Panc1 (cell line): ENCODE results near the gene RBM8A. TPM values are rescaled to one million over a fixed set of nuclear protein-coding genes. Genes with fewer than 3 reads are reported as not detected.
A peak's percentile ranks its signal among the peaks of the same experiment; 100 is the strongest.

ENCODE experiments used
- ATAC-seq: fragments of 200-7000 bp; cut with Tn5 transposase; 2 replicates; pipeline ENCODE4 v1.9.1; 2020; ENCODE audit warnings: mild to moderate bottlenecking, moderate library complexity
- BruUV-seq: library from RNA; stranded (reverse); fragments of 400-500 nt; replicated peaks from 2 replicates; lab custom pipeline; 2021; lab: Mats Ljungman, UMichigan
- CTCF ChIA-PET: fragments of 300-600 bp; sonication (Branson Sonifier 250); formaldehyde crosslinking; loops from one replicate; lab custom pipeline; 2022; ENCODE audit warnings: antibody characterized with exemption; lab: Charles Lee
- POLR2A ChIA-PET: fragments of 300-600 bp; sonication (Branson Sonifier 250); formaldehyde crosslinking; loops from one replicate; lab custom pipeline; 2022; ENCODE audit warnings: antibody characterized with exemption; lab: Charles Lee
- DNase-seq: peaks from one replicate; pipeline ENCODE4 v3.0.0-alpha.2; 2010; ENCODE audit warnings: low read depth, low spot score
- H3K27ac ChIP-seq: 2 replicates; pipeline ENCODE4 v1.5.1; 2011; ENCODE audit warnings: mild to moderate bottlenecking, low read length, inconsistent platforms
- H3K27me3 ChIP-seq: fragments of 200-500 bp; sonication (Bioruptor generic); 2 replicates; pipeline ENCODE4 v1.6.0; 2014; ENCODE audit warnings: low read length, inconsistent platforms; ENCODE audit not compliant: control insufficient read depth, insufficient read depth
- H3K36me3 ChIP-seq: fragments of 200-500 bp; sonication (Bioruptor generic); 2 replicates; pipeline ENCODE4 v1.5.1; 2014; ENCODE audit warnings: inconsistent platforms, mild to moderate bottlenecking, low read length, moderate library complexity; ENCODE audit not compliant: control insufficient read depth, insufficient read depth
- H3K4me1 ChIP-seq: 2 replicates; pipeline ENCODE4 v1.5.1; 2011; ENCODE audit warnings: inconsistent platforms, mild to moderate bottlenecking, low read length, moderate library complexity; ENCODE audit not compliant: control insufficient read depth, insufficient read depth
- H3K4me3 ChIP-seq, 2 experiments: 2 replicates each; pipeline ENCODE4 v1.5.1; 2011 to 2012; ENCODE audit warnings: low read depth in 2 of 2, low read length in 2 of 2, mild to moderate bottlenecking in 2 of 2, inconsistent platforms in 1 of 2, moderate library complexity in 1 of 2
- H3K9me3 ChIP-seq: fragments of 200-500 bp; sonication (Bioruptor generic); 2 replicates; pipeline ENCODE4 v1.5.1; 2014; ENCODE audit warnings: low read depth, mild to moderate bottlenecking, inconsistent platforms, low read length, moderate library complexity; ENCODE audit not compliant: control insufficient read depth, insufficient read depth
- POLR2AphosphoS5 ChIP-seq: IDR thresholded peaks from 2 replicates; pipeline ENCODE4 v1.6.1; 2012; ENCODE audit warnings: mild to moderate bottlenecking, low read depth, low read length, moderate library complexity
- SIN3A ChIP-seq: IDR thresholded peaks from 2 replicates; pipeline ENCODE4 v1.6.1; 2012; ENCODE audit warnings: low read depth, mild to moderate bottlenecking, low read length, moderate library complexity, borderline replicate concordance; ENCODE audit not compliant: insufficient read depth
- TCF7L2 ChIP-seq: IDR thresholded peaks from 2 replicates; pipeline ENCODE4 v1.6.1; 2011; ENCODE audit warnings: mild to moderate bottlenecking, low read depth, low read length, inconsistent platforms
- in situ Hi-C: cut with HindIII; loops from 2 replicates; pipeline ENCODE4 v1.10.0; 2016; ENCODE audit warnings: low sequenced_read_pairs, low pct_unique_long_range_greater_than_20kb
- intact Hi-C: fragments of 100-400 bp; cut with micrococcal nuclease; formaldehyde crosslinking; loops from one replicate; pipeline ENCODE4 v1.10.0; 2022; ENCODE audit not compliant: unreplicated experiment
- total RNA-seq: library from RNA; stranded (reverse); gene quantifications from one replicate; pipeline ENCODE4 v1.2.1, GENCODE V29; 2021; ENCODE audit not compliant: unreplicated experiment
- TF ChIP-seq, protein P1 (sequence below): fragments of 450-650 bp; IDR thresholded peaks from 2 replicates; pipeline ENCODE4 v1.5.1; 2017; ENCODE audit warnings: mild to moderate bottlenecking
- TF ChIP-seq, protein P2 (sequence below), 2 experiments: IDR thresholded peaks; 2 replicates each; pipeline ENCODE4 v1.6.1; 2011 to 2012; ENCODE audit warnings: low read depth in 2 of 2, control low read depth in 1 of 2, low read length in 1 of 2, mild to moderate bottlenecking in 1 of 2, moderate library complexity in 1 of 2; ENCODE audit not compliant: insufficient read depth in 1 of 2

The RBM8A gene
- total RNA-seq, 1 experiment from 2014 or later = 172 TPM

DNA sequence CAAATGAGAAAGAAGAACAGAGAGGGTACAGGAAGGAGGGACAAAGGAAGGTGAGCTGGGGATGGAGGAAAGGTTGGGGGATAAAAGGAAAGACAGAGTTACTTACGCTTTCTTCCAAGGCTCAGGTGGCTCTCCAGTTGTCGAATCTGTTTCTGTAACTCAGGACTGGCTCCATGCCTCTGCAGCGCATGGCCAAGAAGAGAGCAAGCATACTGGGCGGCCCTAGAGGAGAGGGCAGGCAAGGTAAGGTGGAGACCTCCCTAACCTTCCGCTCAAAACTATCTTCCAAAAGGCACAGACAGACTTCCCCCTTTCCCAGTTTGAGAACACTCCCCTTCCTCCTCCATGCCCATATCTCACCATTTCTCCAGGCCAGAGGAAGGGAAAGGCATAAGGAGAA is 9.7 kb downstream of the RBM8A start:
- ChIA-PET POLR2A (interaction anchor here (2.2 kb wide), 1 partner anchor 10 kb away, joined by 9 read pairs; the partner anchor contains the start of gene RBM8A), CTCF (no interaction called here)
- TF ChIP-seq, protein P1, sequence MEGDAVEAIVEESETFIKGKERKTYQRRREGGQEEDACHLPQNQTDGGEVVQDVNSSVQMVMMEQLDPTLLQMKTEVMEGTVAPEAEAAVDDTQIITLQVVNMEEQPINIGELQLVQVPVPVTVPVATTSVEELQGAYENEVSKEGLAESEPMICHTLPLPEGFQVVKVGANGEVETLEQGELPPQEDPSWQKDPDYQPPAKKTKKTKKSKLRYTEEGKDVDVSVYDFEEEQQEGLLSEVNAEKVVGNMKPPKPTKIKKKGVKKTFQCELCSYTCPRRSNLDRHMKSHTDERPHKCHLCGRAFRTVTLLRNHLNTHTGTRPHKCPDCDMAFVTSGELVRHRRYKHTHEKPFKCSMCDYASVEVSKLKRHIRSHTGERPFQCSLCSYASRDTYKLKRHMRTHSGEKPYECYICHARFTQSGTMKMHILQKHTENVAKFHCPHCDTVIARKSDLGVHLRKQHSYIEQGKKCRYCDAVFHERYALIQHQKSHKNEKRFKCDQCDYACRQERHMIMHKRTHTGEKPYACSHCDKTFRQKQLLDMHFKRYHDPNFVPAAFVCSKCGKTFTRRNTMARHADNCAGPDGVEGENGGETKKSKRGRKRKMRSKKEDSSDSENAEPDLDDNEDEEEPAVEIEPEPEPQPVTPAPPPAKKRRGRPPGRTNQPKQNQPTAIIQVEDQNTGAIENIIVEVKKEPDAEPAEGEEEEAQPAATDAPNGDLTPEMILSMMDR = no peak
- TF ChIP-seq TCF7L2 = no peak
- TF ChIP-seq POLR2AphosphoS5 = no peak
- no peak for TF ChIP-seq SIN3A
- TF ChIP-seq, protein P2, sequence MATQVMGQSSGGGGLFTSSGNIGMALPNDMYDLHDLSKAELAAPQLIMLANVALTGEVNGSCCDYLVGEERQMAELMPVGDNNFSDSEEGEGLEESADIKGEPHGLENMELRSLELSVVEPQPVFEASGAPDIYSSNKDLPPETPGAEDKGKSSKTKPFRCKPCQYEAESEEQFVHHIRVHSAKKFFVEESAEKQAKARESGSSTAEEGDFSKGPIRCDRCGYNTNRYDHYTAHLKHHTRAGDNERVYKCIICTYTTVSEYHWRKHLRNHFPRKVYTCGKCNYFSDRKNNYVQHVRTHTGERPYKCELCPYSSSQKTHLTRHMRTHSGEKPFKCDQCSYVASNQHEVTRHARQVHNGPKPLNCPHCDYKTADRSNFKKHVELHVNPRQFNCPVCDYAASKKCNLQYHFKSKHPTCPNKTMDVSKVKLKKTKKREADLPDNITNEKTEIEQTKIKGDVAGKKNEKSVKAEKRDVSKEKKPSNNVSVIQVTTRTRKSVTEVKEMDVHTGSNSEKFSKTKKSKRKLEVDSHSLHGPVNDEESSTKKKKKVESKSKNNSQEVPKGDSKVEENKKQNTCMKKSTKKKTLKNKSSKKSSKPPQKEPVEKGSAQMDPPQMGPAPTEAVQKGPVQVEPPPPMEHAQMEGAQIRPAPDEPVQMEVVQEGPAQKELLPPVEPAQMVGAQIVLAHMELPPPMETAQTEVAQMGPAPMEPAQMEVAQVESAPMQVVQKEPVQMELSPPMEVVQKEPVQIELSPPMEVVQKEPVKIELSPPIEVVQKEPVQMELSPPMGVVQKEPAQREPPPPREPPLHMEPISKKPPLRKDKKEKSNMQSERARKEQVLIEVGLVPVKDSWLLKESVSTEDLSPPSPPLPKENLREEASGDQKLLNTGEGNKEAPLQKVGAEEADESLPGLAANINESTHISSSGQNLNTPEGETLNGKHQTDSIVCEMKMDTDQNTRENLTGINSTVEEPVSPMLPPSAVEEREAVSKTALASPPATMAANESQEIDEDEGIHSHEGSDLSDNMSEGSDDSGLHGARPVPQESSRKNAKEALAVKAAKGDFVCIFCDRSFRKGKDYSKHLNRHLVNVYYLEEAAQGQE (IDR thresholded peaks at IDR 0.05; ENCODE audit: insufficient read depth in 1 of 2, low read depth in 2 of 2, low read length in 1 of 2) = no peak
- Histone ChIP-seq H3K27me3 (no peaks in the 10 kb centered on the region), H3K4me1 (peaks cover 16% of the 10 kb centered on the region), H3K4me3 (peak overlapping the region; percentile 92 to 94), H3K36me3 (peaks cover 7% of the 10 kb centered on the region), H3K27ac (peak overlapping the region; percentile 93), H3K9me3 (no peaks in the 10 kb centered on the region)
- in situ Hi-C loops (no loop called here), intact Hi-C loops (loop anchor here (10.0 kb wide), 1 partner anchor 63 kb away; the partner anchor contains the start of gene PIAS3)
- ATAC-seq (no peak), DNase-seq (no peak)
- BruUV-seq = no TSS peak

DNA sequence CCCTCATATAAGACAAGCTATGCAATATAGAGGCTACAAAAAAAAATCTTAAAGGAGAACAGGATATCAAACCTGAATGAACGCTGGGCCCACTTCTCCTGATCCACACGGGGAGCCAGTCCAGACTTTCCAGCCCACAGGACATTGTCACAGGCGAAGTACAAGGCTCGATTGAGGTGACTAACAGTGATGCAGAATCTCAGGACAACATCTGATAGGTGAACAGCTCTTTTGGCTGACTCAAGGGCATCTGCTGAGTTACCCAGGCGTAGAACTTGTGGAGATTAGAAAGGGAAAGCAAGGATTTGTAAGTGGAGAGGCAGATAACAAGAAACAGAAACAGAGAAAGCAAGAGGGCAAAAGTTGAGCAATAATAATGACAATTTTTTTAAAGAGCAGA is 10.5 kb downstream of the RBM8A start:
- peaks cover 9% of the 10 kb centered on the region for H3K36me3 ChIP-seq
- ChIA-PET CTCF (no interaction called here), POLR2A (no interaction called here)
- intact Hi-C loops = loop anchor here (10.0 kb wide), 1 partner anchor 62 kb away; the partner anchor contains the start of gene PIAS3
- no peaks in the 10 kb centered on the region for H3K27me3 ChIP-seq
- BruUV-seq = no TSS peak
- ATAC-seq (no peak), DNase-seq (no peak)
- in situ Hi-C loops = no loop called here
- H3K4me1 ChIP-seq = peaks cover 13% of the 10 kb centered on the region
- H3K4me3 ChIP-seq = no peak overlapping the region
- peak overlapping the region; percentile 45 for H3K27ac ChIP-seq
- H3K9me3 ChIP-seq = no peaks in the 10 kb centered on the region
- no peak for TF ChIP-seq TCF7L2

DNA sequence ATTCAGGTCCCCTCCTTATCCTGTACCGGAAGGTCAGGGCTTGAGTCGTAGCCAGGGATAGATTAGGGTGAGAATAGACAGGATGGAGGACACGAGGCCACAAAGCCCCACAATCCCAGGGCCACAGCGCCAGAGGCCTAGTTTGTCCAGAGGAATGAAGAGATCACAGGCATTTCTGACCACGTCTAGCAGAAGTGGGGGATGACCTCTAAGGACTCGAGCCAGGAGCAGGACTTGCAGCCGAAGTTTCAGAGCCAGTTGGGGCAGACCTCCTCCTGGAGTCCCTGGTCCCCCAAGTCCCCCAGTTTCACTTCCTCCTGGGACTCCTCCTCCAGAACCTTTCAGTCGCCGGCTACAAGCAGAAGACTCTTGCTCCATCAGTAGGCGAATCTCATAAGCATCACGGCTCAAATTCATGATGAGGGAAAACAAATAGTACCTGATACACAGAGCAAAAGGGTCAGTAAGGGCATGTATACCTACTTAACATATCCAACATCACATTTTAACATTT is 15.1 kb downstream of the RBM8A start:
- ChIA-PET POLR2A (interaction anchor here (0.7 kb wide), 1 partner anchor 53 kb away, joined by 10 read pairs; the partner anchor contains the start of gene POLR3GL), CTCF (interaction anchor here (0.7 to 2.0 kb wide), 2 partner anchors 20 to 41 kb away, joined by 5 to 8 read pairs; no protein-coding TSS in a partner anchor)
- ATAC-seq = no peak
- no peak for DNase-seq
- Histone ChIP-seq H3K4me1 (peaks cover 21% of the 10 kb centered on the region), H3K27ac (no peak overlapping the region), H3K4me3 (no peak overlapping the region), H3K36me3 (peaks cover 10% of the 10 kb centered on the region), H3K9me3 (no peaks in the 10 kb centered on the region), H3K27me3 (no peaks in the 10 kb centered on the region)
- in situ Hi-C loops (no loop called here), intact Hi-C loops (loop anchor here (10.0 kb wide), 1 partner anchor 57 kb away; the partner anchor contains the start of gene PIAS3)
- TF ChIP-seq, protein P2 (IDR thresholded peaks at IDR 0.05; ENCODE audit: insufficient read depth in 1 of 2, low read depth in 2 of 2, low read length in 1 of 2) = no peak
- no peak for TF ChIP-seq TCF7L2
- TF ChIP-seq, protein P1 = no peak
- TF ChIP-seq SIN3A = no peak
- TF ChIP-seq POLR2AphosphoS5 = no peak
- BruUV-seq = no TSS peak
